CD14-positive monocyte (primary cell): ENCODE results near the gene MAP3K6. TPM values are rescaled to one million over a fixed set of nuclear protein-coding genes. Genes with fewer than 3 reads are reported as not detected.

ENCODE experiments used
- DNase-seq, 3 donors: peaks; one replicate each; pipeline ENCODE4 v3.0.0-alpha.2; 2011 to 2022
- H2AFZ ChIP-seq: 2 replicates; pipeline ENCODE4 v1.6.0; 2012; ENCODE audit warnings: mild to moderate bottlenecking, low read depth, low read length, inconsistent platforms; ENCODE audit not compliant: insufficient read depth, poor library complexity, severe bottlenecking
- H3K27ac ChIP-seq, 2 donors: 1 replicate in 1 of 2; 2 replicates in 1 of 2; pipeline ENCODE4 v1.5.1; 2012 to 2013; ENCODE audit warnings: low read length in 2 of 2, control low read depth in 1 of 2, inconsistent platforms in 1 of 2, low read depth in 1 of 2, mild to moderate bottlenecking in 1 of 2
- H3K27me3 ChIP-seq, 2 donors: one replicate each; pipeline versions ENCODE4 v1.6.0 to v1.6.1; 2011 to 2013; ENCODE audit warnings: low read length in 2 of 2; ENCODE audit not compliant: control insufficient read depth in 2 of 2, insufficient read depth in 2 of 2
- H3K36me3 ChIP-seq, 2 donors: replicated peaks in 1 of 2; 1 replicate in 1 of 2; 2 replicates in 1 of 2; pipeline versions ENCODE4 v1.5.1 to v1.6.1; 2012 to 2013; ENCODE audit warnings: low read length in 2 of 2, control low read depth in 1 of 2, inconsistent platforms in 1 of 2, mild to moderate bottlenecking in 1 of 2; ENCODE audit not compliant: insufficient read depth in 2 of 2, control insufficient read depth in 1 of 2
- H3K4me1 ChIP-seq, 2 donors: 1 replicate in 1 of 2; 2 replicates in 1 of 2; pipeline versions ENCODE4 v1.5.1 to v1.6.1; 2012 to 2013; ENCODE audit warnings: low read length in 2 of 2, control low read depth in 1 of 2, inconsistent platforms in 1 of 2, mild to moderate bottlenecking in 1 of 2, moderate library complexity in 1 of 2; ENCODE audit not compliant: insufficient read depth in 2 of 2, control insufficient read depth in 1 of 2
- H3K4me2 ChIP-seq: replicated peaks from 2 replicates; pipeline ENCODE3; 2012; ENCODE audit warnings: low read length, moderate library complexity, mild to moderate bottlenecking; ENCODE audit not compliant: poor library complexity, severe bottlenecking; ENCODE audit errors: extremely low read depth
- H3K4me3 ChIP-seq, 3 experiments: fragments of 200-600 bp in 1 of 3; sonication (generic) in 1 of 3; replicated peaks in 1 of 3; 1 replicate in 2 of 3; 2 replicates in 1 of 3; pipeline ENCODE4 v1.5.1; 2011 to 2013; ENCODE audit warnings: low read length in 3 of 3, mild to moderate bottlenecking in 3 of 3, control low read depth in 2 of 3, low read depth in 2 of 3, inconsistent platforms in 1 of 3, moderate library complexity in 1 of 3
- H3K79me2 ChIP-seq: 2 replicates; pipeline ENCODE4 v1.6.0; 2012; ENCODE audit warnings: mild to moderate bottlenecking, control low read depth, inconsistent platforms, low read length, moderate library complexity; ENCODE audit not compliant: insufficient read depth
- H3K9ac ChIP-seq: 2 replicates; pipeline ENCODE4 v1.6.0; 2017; ENCODE audit warnings: low read length, mild to moderate bottlenecking; ENCODE audit not compliant: insufficient read depth, poor library complexity, severe bottlenecking
- H3K9me3 ChIP-seq, 2 donors: replicated peaks in 1 of 2; 1 replicate in 1 of 2; 2 replicates in 1 of 2; pipeline versions ENCODE4 v1.5.1 to v1.6.1; 2012 to 2013; ENCODE audit warnings: low read length in 2 of 2, control low read depth in 1 of 2; ENCODE audit not compliant: control insufficient read depth in 1 of 2, insufficient read depth in 1 of 2
- H4K20me1 ChIP-seq: 2 replicates; pipeline ENCODE4 v1.6.0; 2012; ENCODE audit warnings: mild to moderate bottlenecking, low read length, control low read depth, moderate library complexity; ENCODE audit not compliant: insufficient read depth
- H3K27ac Mint-ChIP-seq, 7 donors: one replicate each; pipeline ENCODE4 v1.8.0; 2020; ENCODE audit warnings: mild to moderate bottlenecking in 7 of 7, mixed read lengths in 7 of 7, moderate library complexity in 6 of 7, inconsistent platforms in 2 of 7
- H3K27me3 Mint-ChIP-seq, 3 donors: one replicate each; pipeline ENCODE4 v1.8.0; 2021 to 2022; ENCODE audit warnings: low read depth in 3 of 3, mild to moderate bottlenecking in 3 of 3, mixed read lengths in 3 of 3, moderate library complexity in 3 of 3, inconsistent platforms in 1 of 3
- H3K36me3 Mint-ChIP-seq, 2 donors: one replicate each; pipeline ENCODE4 v1.8.0; 2020; ENCODE audit warnings: mixed read lengths in 2 of 2, inconsistent platforms in 1 of 2, mild to moderate bottlenecking in 1 of 2
- H3K4me1 Mint-ChIP-seq: one replicate; pipeline ENCODE4 v1.8.0; 2020; ENCODE audit warnings: mild to moderate bottlenecking, mixed read lengths
- H3K4me3 Mint-ChIP-seq, 2 donors: one replicate each; pipeline ENCODE4 v1.8.0; 2020; ENCODE audit warnings: mild to moderate bottlenecking in 2 of 2, mixed read lengths in 2 of 2, moderate library complexity in 1 of 2
- H3K9me3 Mint-ChIP-seq, 7 donors: one replicate each; pipeline ENCODE4 v1.8.0; 2020 to 2022; ENCODE audit warnings: mixed read lengths in 7 of 7, mild to moderate bottlenecking in 6 of 7, moderate library complexity in 6 of 7, inconsistent platforms in 2 of 7
- CTCF ChIP-seq: fragments of 200-600 bp; IDR thresholded peaks from one replicate; pipeline ENCODE4 v1.8.0; 2022; ENCODE audit warnings: antibody characterized with exemption, mild to moderate bottlenecking
- WGBS: methylation state at CpG from one replicate; pipeline ENCODE4 v1.1.5; 2013; ENCODE audit warnings: missing lambda C conversion rate; ENCODE audit not compliant: insufficient coverage; 5-methylcytosine and 5-hydroxymethylcytosine counted together
- intact Hi-C, 2 donors: fragments of 100-400 bp; cut with micrococcal nuclease; formaldehyde crosslinking; loops; one replicate each; pipeline versions ENCODE4 v1.15.0 to v1.15.1; 2023
- polyA plus RNA-seq, 3 donors: library from polyadenylated mRNA; depleted of rRNA in 1 of 3; unstranded in 2 of 3; stranded (reverse) in 1 of 3; fragments of 300-500 nt in 2 of 3; fragments of >200 nt in 1 of 3; fragmentation: Illumina TruSeq in 2 of 3; gene quantifications; 1 replicate in 2 of 3; 2 replicates in 1 of 3; pipeline ENCODE4 v1.2.3, GENCODE V29; 2012 to 2021

MAP3K6 gene
- polyA plus RNA-seq, 3 donors = 3.2 to 14.8 (median 6.7) TPM

- peak; percentile 42 for TF ChIP-seq CTCF
- Mint-ChIP-seq H3K27ac (no peak overlapping the region), H3K36me3 (no peaks in the 10 kb centered on the region), H3K4me3 (no peak overlapping the region), H3K9me3 (no peaks in the 10 kb centered on the region), H3K4me1 (peaks cover 35% of the 10 kb centered on the region), H3K27me3 (peaks cover 4 to 6% (median 6%) of the 10 kb centered on the region in 3 donors)
- no peak overlapping the region for H3K4me3 ChIP-seq
- WGBS = 91% methylated on average over 5 of the region's 11 CpGs
- H2AFZ ChIP-seq = no peak overlapping the region
- H4K20me1 ChIP-seq = no peaks in the 10 kb centered on the region
- H3K27me3 ChIP-seq = no peaks in the 10 kb centered on the region
- no peak overlapping the region for H3K4me2 ChIP-seq
- peaks cover 27 to 30% of the 10 kb centered on the region in 2 donors for H3K4me1 ChIP-seq
- H3K79me2 ChIP-seq = no peaks in the 10 kb centered on the region
- no peak overlapping the region for H3K9ac ChIP-seq
- H3K9me3 ChIP-seq = no peaks in the 10 kb centered on the region
- intact Hi-C loops = no loop called here
- H3K27ac ChIP-seq = no peak overlapping the region
- H3K36me3 ChIP-seq = no peaks in the 10 kb centered on the region
- no peak for DNase-seq
These were observed 6.3 kb upstream of the MAP3K6 start for GRCh38 chr1:27372808-27373690.

GRCh38 chr1:27372022-27372807 is 5.5 kb upstream of the MAP3K6 start:
- DNase-seq = no peak
- peaks cover 41% of the 10 kb centered on the region for H3K4me1 Mint-ChIP-seq
- TF ChIP-seq CTCF = no peak
- H3K36me3 ChIP-seq = no peaks in the 10 kb centered on the region
- peaks cover 4 to 8% (median 6%) of the 10 kb centered on the region in 3 donors for H3K27me3 Mint-ChIP-seq
- WGBS = 97% methylated on average over 9 of the region's 19 CpGs
- peaks cover 36 to 38% of the 10 kb centered on the region in 2 donors for H3K4me1 ChIP-seq
- H3K9me3 ChIP-seq = no peaks in the 10 kb centered on the region
- H3K9me3 Mint-ChIP-seq = no peaks in the 10 kb centered on the region
- H3K79me2 ChIP-seq = no peaks in the 10 kb centered on the region
- no peaks in the 10 kb centered on the region for H3K36me3 Mint-ChIP-seq
- no peak overlapping the region for H3K27ac ChIP-seq
- intact Hi-C loops = no loop called here
- peak overlapping the region in 1 of 2 donors; percentile 24 for H3K4me3 Mint-ChIP-seq
- H3K27ac Mint-ChIP-seq = peak overlapping the region in 1 of 7 donors; percentile 74
- no peaks in the 10 kb centered on the region for H4K20me1 ChIP-seq
- H3K4me3 ChIP-seq = no peak overlapping the region
- H2AFZ ChIP-seq = no peak overlapping the region
- H3K4me2 ChIP-seq = no peak overlapping the region
- H3K9ac ChIP-seq = no peak overlapping the region
- no peaks in the 10 kb centered on the region for H3K27me3 ChIP-seq
